ENCODE measurements around the gene ZMYM2.
"Not testable (repeated sequence)": the region's sequence is repeated elsewhere in the genome, so short reads cannot be mapped to it uniquely, and the experiment has no call there.

Gene ZMYM2

GRCh38 chr13:19958155-19959111, at the start of gene ZMYM2:
ZMYM2 (plus strand) TSS chr13:19958727; CDS start chr13:19993073, 34,346 bp downstream.
- DNase-seq (ENCODE audit: low read depth) = peak; percentile 94

- no peak for DNase-seq (ENCODE audit: low read depth)
Measured at GRCh38 chr13:19910336-19911072, 48.0 kb upstream of the ZMYM2 start.

GRCh38 chr13:19927117-19927748, 31.3 kb upstream of the ZMYM2 start:
- no peak for DNase-seq (ENCODE audit: low read depth)

GRCh38 chr13:19940106-19940505, 18.4 kb upstream of the ZMYM2 start:
- DNase-seq (ENCODE audit: low read depth) = no peak

- no peak for DNase-seq (ENCODE audit: low read depth)
Measured at GRCh38 chr13:19950374-19950773, 8.2 kb upstream of the ZMYM2 start.

GRCh38 chr13:19952850-19953249, 5.7 kb upstream of the ZMYM2 start:
- DNase-seq (ENCODE audit: low read depth) = no peak

- DNase-seq (ENCODE audit: low read depth) = no peak
Measured at GRCh38 chr13:19955873-19956559, 2.5 kb upstream of the ZMYM2 start.

- DNase-seq (ENCODE audit: low read depth) = peak; percentile 75
Measured at GRCh38 chr13:19957320-19958154, 990 bp upstream of the ZMYM2 start.

GRCh38 chr13:19959141-19959830, 759 bp downstream of the ZMYM2 start:
- peak; percentile 63 for DNase-seq (ENCODE audit: low read depth)

GRCh38 chr13:19959831-19960652, 1.5 kb downstream of the ZMYM2 start:
- peak; percentile 82 for DNase-seq (ENCODE audit: low read depth)

- no peak for DNase-seq (ENCODE audit: low read depth)
Measured at GRCh38 chr13:19960653-19960976, 2.1 kb downstream of the ZMYM2 start.

GRCh38 chr13:19961489-19961888, 3.0 kb downstream of the ZMYM2 start:
- no peak for DNase-seq (ENCODE audit: low read depth)

GRCh38 chr13:19961924-19962323, 3.4 kb downstream of the ZMYM2 start:
- no peak for DNase-seq (ENCODE audit: low read depth)

GRCh38 chr13:19962894-19963293, 4.4 kb downstream of the ZMYM2 start:
- no peak for DNase-seq (ENCODE audit: low read depth)

- DNase-seq (ENCODE audit: low read depth) = no peak
Measured at GRCh38 chr13:19967621-19968020, 9.1 kb downstream of the ZMYM2 start.

- not testable (repeated sequence) for DNase-seq (ENCODE audit: low read depth)
Measured at GRCh38 chr13:19974498-19975009, 16.0 kb downstream of the ZMYM2 start.

GRCh38 chr13:19978831-19979437, 20.4 kb downstream of the ZMYM2 start:
- DNase-seq (ENCODE audit: low read depth) = no peak

GRCh38 chr13:19981685-19982238, 23.2 kb downstream of the ZMYM2 start:
- DNase-seq (ENCODE audit: low read depth) = no peak

Measured in T-helper 22 cell (primary cell).